ENCODE results near the gene ACTL6A.

ACTL6A gene

GRCh38 chr3:179624451-179624850 lies 61.7 kb downstream of the ACTL6A start:
- no peaks in the 10 kb centered on the region for H3K27me3 ChIP-seq (replicated peaks; ENCODE audit: control insufficient read depth, insufficient read depth, low read length)
- peaks cover 5% of the 10 kb centered on the region for H3K36me3 ChIP-seq (ENCODE audit: control insufficient read depth, insufficient read depth, low read length)
- DNase-seq (ENCODE audit: extremely low read depth, insufficient read length): no peak
- H3K4me3 ChIP-seq (replicated peaks; ENCODE audit: low read depth, low read length): no peak overlapping the region
- TF ChIP-seq CTCF (IDR thresholded peaks at IDR 0.05; ENCODE audit: insufficient read depth, low read length, poor library complexity, severe bottlenecking): no peak

- no peak for TF ChIP-seq CTCF (IDR thresholded peaks at IDR 0.05; ENCODE audit: insufficient read depth, low read length, poor library complexity, severe bottlenecking)
- H3K27me3 ChIP-seq (replicated peaks; ENCODE audit: control insufficient read depth, insufficient read depth, low read length): no peaks in the 10 kb centered on the region
- no peak for DNase-seq (ENCODE audit: extremely low read depth, insufficient read length)
- H3K36me3 ChIP-seq (ENCODE audit: control insufficient read depth, insufficient read depth, low read length): no peaks in the 10 kb centered on the region
- no peak overlapping the region for H3K4me3 ChIP-seq (replicated peaks; ENCODE audit: low read depth, low read length)
Measured at GRCh38 chr3:179630753-179631451, 68.2 kb downstream of the ACTL6A start.

Data from GM06990 (cell line).